ENCODE measurements around the gene HOGA1. TPM values are rescaled to one million over a fixed set of nuclear protein-coding genes. Genes with fewer than 3 reads are reported as not detected.
"Not testable (repeated sequence)": the region's sequence is repeated elsewhere in the genome, so short reads cannot be mapped to it uniquely, and the experiment has no call there.

Gene HOGA1
- polyA plus RNA-seq, 3 donors: 48.5 to 70.8 (median 69.1) TPM

DNA sequence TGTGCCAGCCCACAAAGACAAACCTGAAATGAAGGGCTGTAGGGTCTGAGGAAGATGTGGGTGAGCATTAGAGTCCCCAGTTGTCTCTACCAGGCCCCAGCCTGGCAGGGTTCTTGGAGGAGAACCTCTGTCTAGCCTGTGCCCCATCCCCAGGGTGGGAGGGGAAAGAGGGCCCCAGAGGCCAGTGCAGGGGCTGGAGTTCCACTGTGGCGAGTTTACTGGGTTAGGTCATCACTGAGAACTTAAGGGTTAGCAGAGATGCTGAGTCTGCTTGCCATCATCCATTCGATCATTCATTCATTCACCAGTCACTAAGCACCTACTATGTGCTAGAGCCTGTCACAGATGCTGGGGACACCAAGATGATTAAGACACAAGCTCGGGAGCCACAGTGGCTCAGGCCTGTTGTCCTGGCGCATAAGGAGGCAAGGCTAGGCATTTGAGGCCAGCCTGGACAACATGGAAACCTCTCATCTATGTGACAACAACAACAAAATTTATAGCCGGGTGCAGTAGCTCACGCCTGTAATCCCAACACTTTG is 9.0 kb upstream of the HOGA1 start:
- DNase-seq: no peak

DNA sequence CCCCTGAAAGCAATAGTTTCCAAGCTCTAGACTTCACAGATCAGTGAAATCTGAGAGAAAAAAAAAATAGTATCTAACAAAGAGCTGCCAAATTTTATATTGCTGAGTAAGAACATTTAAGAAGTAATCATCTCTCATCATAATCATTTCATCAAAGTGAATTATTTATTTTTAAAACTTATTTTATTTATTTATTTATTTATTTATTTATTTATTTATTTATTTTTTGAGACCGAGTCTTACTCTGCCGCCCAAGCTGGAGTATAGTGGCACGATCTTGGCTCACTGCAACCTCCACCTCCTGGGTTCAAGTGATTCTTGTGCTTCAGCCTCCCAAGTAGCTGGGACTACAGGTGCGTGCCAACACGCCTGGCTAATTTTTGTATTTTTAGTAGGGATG is 7.7 kb upstream of the HOGA1 start:
- DNase-seq: not testable (repeated sequence)

DNA sequence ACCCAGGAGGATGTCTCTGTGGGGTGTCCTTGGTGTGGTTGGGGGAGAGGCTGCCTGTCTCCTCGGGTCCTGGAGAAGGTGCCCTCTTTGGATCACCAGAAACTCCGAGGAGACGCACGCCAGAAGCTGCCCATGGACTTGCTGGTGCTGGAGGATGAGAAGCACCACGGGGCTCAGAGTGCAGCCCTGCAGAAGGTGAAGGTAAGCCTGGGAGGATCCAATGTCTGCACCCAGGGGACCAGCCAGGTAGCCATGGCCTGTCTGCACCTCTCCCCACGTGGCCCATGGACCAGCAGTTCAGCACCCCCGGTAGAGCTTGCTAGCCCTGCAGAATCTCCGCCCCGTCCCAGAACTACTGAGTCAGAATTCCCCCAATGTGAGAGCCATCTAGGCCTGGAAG is 6.5 kb upstream of the HOGA1 start:
- DNase-seq: no peak

DNA sequence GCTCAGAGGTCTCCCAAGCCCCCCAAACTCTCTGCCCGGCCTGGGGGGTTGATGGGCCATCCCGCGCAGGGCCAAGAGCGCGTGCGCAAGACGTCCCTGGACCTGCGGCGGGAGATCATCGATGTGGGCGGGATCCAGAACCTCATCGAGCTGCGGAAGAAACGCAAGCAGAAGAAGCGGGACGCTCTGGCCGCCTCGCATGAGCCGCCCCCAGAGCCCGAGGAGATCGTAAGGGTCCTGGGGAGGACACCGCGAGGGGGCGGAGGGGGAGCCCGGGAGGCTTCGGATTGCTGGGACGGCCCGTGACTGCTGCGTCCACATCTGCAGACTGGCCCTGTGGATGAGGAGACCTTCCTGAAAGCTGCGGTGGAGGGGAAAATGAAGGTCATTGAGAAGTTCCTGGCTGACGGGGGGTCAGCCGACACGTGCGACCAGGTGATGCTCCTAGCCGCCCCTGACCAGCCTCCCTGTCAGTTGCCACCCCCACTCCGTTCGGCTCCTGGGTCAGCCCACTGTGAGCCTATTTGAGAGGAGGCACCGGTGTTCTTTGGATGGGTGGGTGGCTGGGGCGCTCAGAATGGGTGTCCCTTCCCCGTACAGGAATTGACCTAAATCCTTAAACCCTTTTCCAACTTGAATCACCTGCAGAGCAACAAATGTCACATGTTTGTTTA is 5.9 kb upstream of the HOGA1 start:
- DNase-seq: no peak

DNA sequence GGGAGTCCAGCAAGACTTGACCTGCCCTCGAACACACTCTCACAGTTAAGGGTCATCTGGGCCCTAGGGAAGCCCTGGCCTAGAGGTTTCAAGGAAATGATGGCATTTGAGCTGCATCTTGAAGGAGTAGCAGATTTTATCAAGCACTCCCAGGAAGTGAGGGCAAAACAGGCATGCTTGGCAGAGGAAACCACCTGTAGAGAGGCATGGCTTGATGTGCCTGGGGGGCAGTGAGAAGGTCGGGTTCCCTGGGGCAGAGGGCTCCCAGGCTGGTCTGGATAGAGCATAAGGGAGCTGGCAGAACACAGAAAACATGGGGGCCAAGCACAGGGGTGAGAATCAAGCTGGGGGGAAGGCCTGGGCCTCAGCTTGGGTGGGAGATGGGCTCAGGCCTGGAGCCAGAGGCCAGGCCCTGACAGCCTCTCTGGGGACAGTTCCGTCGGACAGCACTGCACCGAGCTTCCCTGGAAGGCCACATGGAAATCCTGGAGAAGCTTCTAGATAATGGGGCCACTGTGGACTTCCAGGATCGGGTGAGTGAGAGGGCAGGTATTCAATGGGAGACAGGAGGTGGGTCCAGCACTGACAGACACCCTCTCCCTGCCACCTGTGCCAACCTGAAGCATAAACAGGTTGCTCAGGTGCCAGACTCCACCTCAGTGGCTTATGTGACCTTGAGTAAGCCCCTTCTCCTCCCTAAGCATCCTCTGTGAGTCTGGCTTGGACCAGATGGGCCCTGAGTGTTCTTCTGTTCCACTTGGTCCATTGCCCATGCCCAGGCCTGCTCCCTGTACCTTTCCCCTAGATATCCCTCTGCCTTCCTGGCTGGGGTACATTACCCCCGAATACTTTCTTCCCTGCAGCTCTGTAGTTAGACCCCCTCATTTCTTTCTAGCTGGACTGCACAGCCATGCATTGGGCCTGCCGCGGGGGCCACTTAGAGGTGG is 3.5 kb upstream of the HOGA1 start:
- DNase-seq: no peak

DNA sequence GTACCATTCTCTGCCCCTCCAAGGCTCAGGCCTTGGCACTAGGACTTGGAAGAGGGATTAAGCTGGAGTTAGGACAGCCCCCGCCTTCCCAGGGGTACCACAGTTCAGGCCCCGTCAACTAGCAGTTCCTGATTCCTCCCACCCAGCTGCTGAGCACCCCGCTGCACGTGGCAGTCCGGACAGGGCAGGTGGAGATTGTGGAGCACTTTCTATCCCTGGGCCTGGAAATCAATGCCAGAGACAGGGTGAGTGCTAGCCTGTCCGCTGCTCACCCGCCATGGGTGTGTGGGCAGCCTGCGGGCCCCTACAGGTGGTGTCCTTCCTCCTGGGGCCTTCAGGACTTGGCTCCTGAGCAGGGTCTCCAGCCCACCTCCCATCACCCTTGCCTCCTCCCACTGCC is 2.0 kb upstream of the HOGA1 start:
- DNase-seq: no peak

DNA sequence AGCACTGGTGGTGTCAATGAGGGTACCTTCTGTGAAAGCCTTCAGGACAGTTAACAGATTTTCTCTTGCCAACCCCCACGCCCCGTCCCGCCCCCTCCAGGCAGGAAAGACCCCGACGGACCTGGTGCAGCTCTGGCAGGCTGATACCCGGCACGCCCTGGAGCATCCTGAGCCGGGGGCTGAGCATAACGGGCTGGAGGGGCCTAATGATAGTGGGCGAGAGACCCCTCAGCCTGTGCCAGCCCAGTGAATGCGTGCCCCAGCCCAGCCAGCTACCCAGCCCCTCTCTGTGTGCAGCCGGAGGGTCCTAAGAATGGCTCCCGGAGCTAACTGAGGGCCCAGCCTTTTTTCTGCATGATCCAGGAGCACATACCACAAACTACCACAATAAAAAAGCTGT is 713 bp upstream of the HOGA1 start:
- DNase-seq: no peak

DNA sequence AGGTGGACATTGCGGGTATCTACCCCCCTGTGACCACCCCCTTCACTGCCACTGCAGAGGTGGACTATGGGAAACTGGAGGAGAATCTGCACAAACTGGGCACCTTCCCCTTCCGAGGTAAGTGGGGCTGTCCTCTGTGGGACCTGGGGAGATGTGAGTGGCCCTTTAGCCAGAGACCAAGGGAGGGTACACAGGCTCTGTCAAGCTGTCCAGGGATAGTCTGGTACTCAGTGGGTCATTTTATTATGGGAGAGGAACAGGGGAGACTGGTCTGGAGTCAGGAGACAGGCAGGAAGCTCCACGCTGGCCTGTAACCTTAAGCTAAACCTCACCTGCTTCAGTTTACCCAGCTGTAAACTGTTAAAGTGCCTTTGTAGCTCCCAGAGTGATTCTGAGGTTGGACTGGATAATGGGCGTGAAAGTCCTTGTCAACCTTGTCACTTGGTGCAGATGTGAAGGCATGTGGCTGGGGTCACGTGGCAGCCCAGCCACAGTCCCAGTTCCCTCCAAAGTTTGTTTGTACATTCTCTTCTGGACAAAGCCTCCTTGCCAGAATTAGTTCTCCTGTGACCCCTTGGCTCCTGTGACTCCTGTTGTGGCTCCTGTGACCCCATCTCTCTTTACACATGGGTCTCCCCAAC is 729 bp downstream of the HOGA1 start:
- DNase-seq: no peak

DNA sequence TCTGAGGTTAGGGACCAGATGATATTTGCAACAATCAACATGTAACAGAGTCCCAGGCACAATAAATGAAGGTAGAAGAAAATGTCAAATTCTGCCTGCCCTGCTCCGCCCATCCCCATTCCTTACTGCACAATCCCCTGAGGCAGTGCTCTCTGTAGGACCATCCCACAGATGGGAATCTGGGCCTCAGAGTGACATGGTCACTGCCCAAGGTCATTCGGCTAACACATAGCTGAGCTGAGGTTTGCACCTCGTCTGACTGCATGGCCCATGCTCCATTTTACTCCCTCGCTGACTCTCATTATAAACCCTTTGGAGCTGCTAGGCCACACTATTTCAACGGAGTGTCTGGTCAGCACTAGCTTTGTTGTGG is 1.2 kb downstream of the HOGA1 start:
- no peak for DNase-seq

DNA sequence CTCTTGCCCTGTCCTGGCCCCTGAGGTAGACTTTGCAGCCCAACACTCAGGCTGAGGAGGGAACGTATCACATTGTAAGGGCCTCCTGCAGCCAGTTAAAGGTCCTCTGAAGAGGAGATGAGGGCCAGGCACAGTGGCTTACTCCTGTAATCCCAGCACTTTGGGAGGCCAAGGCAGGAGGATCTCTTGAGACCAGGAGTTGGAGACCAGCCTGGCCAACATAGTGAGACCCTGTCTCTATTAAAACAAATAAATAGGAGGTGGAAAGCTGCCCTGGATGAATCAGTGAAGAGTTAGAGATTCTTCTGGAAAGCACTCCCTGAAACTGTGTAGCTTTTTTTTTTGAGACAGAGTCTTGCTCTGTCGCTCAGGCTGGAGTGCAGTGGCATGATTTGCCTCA is 3.0 kb downstream of the HOGA1 start:
- DNase-seq: no peak

DNA sequence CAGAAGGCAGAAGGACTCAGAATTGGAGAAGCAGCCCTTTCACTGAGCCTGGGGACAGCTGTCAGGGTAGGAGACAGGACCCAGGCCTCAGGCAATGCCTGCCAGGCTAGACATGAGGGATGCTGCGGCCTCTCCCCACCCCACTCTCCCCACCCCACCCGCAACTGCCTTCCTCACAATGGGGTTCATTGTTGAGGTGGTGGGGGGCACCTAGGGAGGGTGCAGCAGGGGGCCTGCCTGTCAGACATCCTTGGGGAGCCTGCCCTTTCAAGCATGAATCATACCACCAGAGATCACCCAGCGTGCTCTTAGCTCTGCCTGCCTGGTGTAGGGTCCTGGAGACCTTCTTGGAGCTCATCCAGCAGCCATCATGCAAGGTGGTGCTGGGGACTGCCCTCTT is 5.3 kb downstream of the HOGA1 start, which contains the start of gene C10orf62:
TSS of gene C10orf62 (plus strand) at position 243 of the 400 bp plus-strand sequence. CDS start 177 bp downstream, outside the sequence.
- no peak for DNase-seq

DNA sequence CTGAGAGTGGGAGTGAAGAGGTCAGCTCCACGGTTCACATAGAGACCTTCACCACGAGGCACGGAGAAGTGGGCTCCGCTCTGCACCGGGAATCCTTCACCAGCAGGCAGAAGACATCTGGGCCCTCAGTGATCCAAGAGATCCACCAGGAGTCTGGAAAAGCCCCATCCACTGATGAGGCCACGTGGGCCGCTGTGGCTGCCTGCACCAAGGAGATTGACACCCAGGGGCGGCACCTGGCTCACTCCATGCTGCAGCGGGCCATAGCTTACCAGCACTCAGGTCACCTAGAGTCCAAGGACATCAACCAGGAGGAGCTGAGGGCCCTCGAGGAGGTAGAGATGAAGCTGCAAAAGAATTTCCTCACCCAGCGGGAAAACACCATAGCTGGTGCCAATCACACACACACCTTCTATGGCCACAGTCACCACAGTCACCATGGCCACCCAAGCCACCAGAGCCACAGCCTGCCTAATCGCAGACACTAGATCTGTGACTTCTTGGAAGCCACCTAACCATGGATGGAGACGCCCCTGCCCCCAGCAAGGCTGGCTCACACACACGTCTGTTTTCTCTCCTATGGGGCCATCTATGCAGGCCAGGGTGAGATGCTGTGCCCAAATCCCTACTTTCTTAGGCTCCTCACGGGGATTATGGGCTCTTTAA is 6.0 kb downstream of the HOGA1 start:
- DNase-seq: no peak

DNA sequence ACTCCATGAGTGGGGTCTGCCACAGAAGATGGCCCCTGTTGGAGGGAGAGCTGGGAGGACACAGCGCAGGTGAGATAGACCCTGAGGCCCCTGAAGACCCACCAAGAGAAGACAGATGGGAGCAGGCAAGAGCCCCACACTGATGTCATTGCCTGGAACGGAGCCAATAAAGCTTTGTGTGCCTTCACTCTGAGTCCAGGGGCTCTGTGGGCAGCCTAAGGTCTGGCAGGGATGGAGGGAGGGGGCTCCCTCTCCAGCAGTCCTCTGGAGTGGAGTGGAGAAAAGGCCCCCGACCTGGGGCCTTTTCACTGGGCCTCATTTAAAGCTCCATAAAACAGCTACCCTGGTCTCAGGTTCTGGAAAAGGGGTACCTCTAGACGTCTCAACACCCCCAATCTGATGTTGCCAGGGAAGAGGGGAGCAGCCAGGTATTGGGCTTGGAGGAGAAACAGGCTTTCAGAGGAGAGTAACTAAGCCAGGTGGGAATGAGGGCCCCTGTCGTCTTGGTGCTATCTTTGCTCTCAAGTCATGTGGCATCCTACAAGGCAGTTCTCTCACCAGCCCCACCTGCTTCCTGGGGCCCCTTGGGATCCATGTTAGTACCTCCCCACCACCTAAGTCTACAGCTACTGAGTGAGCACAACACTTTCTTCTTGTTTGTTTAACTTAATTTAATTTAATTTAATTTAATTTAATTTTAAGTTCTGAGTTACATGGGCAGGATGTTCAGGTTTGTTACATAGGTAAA is 6.7 kb downstream of the HOGA1 start:
- DNase-seq: no peak

DNA sequence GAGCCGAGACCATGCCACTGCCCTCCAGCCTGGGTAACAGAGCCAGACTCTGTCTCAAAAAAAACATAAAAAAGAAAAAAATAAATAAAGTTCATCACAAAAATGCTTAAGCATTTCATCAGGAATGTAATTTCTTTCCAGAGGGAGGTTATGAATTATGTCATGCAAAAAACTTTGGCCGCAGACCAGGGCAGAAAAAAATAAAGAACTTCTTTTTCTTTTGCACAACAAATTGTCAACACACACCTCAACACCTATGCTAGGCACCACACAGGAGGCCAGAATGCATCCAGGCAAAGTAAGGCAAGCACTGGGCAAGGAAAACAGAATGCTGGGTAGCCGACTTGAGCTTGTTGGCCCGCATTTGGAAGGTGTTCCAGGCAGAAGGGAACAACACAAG is 9.2 kb downstream of the HOGA1 start:
- DNase-seq: no peak

DNA sequence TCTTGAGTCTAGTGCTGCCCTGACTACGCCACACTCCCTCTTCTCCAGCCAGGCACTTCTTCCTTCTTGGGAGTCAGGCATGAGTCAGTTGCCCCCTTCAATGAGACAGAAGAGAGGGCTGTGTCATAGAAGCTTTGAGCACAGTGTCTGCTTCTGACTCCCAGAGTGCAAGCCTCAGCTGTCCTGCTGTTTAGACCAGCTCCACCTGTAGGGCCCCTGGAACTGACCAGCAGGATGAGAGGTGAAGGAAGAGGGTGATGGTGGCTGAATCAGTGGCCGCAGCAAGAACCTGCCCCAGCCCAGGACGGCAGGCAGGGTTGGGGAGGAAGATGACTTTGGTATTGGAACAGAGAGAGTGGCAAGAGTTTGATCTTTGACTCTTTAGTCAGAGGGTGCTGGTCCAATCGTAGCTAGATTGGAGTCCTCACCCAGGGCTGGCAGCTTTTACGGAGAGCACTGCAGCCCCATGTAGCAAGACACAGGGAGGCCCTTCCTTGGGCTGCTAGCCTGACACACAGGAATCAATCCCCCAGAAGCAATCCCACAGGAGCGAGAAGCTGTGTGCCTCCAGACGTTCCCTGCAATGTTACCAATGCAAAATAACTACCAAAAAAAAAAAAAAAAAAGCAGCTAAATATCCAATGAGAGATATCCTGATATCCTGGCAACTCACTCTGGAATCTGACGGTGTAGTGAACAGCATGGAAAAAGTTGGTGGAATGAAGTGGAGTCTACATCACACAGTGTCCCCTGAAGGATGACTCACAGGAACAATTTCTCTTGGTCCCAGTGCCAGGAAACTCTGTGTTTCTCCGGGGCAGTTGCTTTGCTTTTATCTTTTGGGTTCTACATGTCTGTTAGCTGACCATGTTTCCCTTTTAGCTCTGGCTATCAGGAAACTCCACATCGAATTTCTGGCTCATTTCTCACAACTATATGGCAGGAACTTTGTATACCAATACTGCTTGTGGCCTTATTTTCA is 12.2 kb downstream of the HOGA1 start:
- DNase-seq: no peak

DNA sequence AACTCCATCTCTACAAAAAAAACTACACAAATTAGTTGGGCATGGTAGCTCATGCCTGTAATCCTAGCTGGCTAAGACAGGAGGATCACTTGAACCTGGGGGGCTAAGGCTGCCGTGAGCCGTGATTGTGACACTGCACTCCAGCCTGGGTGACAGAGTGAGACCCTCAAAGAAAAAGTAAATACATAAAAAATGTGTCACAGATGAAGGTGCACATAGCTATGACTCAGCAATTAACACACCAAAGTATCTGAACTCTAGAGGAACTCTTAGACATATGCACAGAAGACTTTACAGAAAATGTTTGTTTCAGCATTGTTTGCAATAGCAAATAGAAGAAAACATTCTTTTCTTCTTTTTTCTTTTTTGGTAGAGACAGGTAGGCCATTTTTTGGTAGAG is 13.6 kb downstream of the HOGA1 start:
- no peak for DNase-seq

DNA sequence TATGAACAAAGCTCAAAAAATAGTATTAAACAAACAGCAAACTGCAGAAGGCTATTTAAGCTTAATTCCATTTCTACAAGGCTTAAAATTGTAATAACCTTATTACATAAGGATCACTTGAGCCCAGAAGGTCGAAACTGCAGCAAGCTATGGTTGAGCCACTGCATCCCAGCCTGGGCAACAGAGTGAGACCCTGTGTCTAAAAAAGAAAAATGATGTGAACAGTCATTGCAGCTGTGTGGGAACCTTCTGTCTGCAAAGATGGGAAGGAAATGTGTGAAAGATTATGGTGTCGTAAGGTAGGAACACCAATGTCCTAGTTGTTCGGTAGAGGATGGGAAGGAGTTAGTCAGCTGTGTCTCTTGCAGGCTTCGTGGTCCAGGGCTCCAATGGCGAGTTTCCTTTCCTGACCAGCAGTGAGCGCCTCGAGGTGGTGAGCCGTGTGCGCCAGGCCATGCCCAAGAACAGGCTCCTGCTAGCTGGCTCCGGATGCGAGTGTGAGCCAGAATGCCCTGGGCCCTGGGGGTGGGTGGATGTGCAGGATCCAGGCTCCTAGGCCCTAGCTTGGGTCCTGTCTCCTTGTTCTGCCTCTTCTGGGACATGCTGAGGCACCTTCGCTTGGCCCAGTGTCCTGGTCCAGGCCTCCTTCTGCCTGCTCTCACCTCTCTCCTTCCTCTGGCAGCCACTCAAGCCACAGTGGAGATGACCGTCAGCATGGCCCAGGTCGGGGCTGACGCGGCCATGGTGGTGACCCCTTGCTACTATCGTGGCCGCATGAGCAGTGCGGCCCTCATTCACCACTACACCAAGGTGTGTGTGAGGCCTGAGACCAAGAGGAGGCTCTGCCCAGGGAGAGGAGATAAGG is 14.4 kb downstream of the HOGA1 start:
- DNase-seq: no peak

DNA sequence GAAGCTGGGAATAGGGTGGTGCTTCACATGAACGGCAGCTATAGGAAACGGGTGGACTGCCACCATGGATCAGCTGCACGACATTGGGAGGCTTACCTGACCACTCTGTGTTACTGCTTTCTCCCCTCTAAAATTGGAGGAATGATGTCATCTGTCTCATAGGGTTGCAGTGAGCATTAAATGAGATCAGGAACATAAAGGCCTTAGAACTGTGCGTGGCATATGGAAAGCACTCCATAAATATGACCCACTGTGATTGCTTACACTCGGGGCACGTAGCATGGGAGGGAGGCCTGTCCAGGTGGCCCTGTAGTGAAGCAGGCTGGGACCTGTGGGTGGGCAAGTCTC is 15.1 kb downstream of the HOGA1 start:
- no peak for DNase-seq

DNA sequence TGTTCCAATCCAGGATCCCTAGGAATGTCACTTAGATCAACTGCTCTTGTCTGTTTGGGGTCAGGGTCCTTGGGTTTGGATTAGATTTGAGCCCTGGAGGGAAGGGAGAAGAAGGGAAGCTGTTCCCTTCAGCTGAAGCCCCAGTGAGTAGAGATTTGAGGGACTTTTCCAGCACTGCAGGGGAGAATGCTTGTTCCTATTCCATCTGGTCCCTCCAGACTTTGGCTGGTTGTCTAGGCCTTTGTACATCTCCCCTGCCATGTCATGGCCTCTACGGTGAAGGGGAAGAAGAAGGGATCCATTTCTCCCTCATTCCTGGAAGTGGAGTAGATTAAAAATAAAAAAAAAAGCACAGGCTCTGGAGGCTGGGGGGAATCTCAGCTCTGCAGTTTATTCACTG is 16.4 kb downstream of the HOGA1 start:
- DNase-seq: no peak

Data from renal pelvis (tissue), 4 donors.